ENCODE results near the gene GKN1.

The GKN1 gene

GRCh38 chr2:68934021-68934420 is 40.4 kb upstream of the GKN1 start:
- Histone ChIP-seq H3K79me2 (ENCODE audit: control insufficient read depth, insufficient read depth, low read length) (no peaks in the 10 kb centered on the region), H4K8ac (ENCODE audit: low read depth, low read length) (no peak overlapping the region), H3K4me1 (ENCODE audit: control insufficient read depth, low read depth, low read length) (no peaks in the 10 kb centered on the region), H4K5ac (ENCODE audit: low read length) (no peak overlapping the region), H3K9ac (ENCODE audit: low read length) (no peak overlapping the region), H2BK5ac (ENCODE audit: low read length) (no peak overlapping the region), H3K36me3 (ENCODE audit: control insufficient read depth, insufficient read depth, low read length) (no peaks in the 10 kb centered on the region), H3K79me1 (ENCODE audit: low read length) (no peaks in the 10 kb centered on the region), H3K27me3 (ENCODE audit: insufficient read depth, low read length, poor library complexity) (no peaks in the 10 kb centered on the region), H2AK5ac (ENCODE audit: low read length) (no peak overlapping the region), H3K4me3 (ENCODE audit: low read length) (no peak overlapping the region), H3K56ac (ENCODE audit: low read length) (no peak overlapping the region), H3K27ac (ENCODE audit: low read depth, low read length) (no peak overlapping the region), H3K4ac (ENCODE audit: low read depth, low read length) (no peak overlapping the region), H3K18ac (ENCODE audit: low read length) (no peak overlapping the region), H2BK15ac (replicated peaks; ENCODE audit: low read depth) (no peak overlapping the region), H2BK120ac (ENCODE audit: low read depth, low read length) (no peak overlapping the region), H3K4me2 (ENCODE audit: low read length) (no peak overlapping the region), H3K23ac (ENCODE audit: low read length) (no peak overlapping the region)
- WGBS (ENCODE audit: extremely low coverage, insufficient coverage, low lambda C conversion rate), result no CpG with 5 or more reads among the region's 3 CpGs
- no peak for DNase-seq

- H3K27me3 ChIP-seq (ENCODE audit: insufficient read depth, low read length, poor library complexity), result no peaks in the 10 kb centered on the region
- H3K18ac ChIP-seq (ENCODE audit: low read length), result no peak overlapping the region
- H3K36me3 ChIP-seq (ENCODE audit: control insufficient read depth, insufficient read depth, low read length), result no peaks in the 10 kb centered on the region
- H3K56ac ChIP-seq (ENCODE audit: low read length), result no peak overlapping the region
- H3K4me1 ChIP-seq (ENCODE audit: control insufficient read depth, low read depth, low read length), result no peaks in the 10 kb centered on the region
- H2BK120ac ChIP-seq (ENCODE audit: low read depth, low read length), result no peak overlapping the region
- WGBS (ENCODE audit: extremely low coverage, insufficient coverage, low lambda C conversion rate), result no CpG with 5 or more reads among the region's 5 CpGs
- H3K4me2 ChIP-seq (ENCODE audit: low read length), result no peak overlapping the region
- H3K23ac ChIP-seq (ENCODE audit: low read length), result no peak overlapping the region
- H3K9ac ChIP-seq (ENCODE audit: low read length), result no peak overlapping the region
- DNase-seq, result no peak
- H3K27ac ChIP-seq (ENCODE audit: low read depth, low read length), result no peak overlapping the region
- no peak overlapping the region for H3K4me3 ChIP-seq (ENCODE audit: low read length)
- H3K79me1 ChIP-seq (ENCODE audit: low read length), result no peaks in the 10 kb centered on the region
- H4K5ac ChIP-seq (ENCODE audit: low read length), result no peak overlapping the region
- no peak overlapping the region for H2BK15ac ChIP-seq (replicated peaks; ENCODE audit: low read depth)
- no peaks in the 10 kb centered on the region for H3K79me2 ChIP-seq (ENCODE audit: control insufficient read depth, insufficient read depth, low read length)
- no peak overlapping the region for H2BK5ac ChIP-seq (ENCODE audit: low read length)
- no peak overlapping the region for H4K8ac ChIP-seq (ENCODE audit: low read depth, low read length)
- no peak overlapping the region for H3K4ac ChIP-seq (ENCODE audit: low read depth, low read length)
- H2AK5ac ChIP-seq (ENCODE audit: low read length), result no peak overlapping the region
Measured at GRCh38 chr2:68935471-68935870, 39.0 kb upstream of the GKN1 start.

DNA sequence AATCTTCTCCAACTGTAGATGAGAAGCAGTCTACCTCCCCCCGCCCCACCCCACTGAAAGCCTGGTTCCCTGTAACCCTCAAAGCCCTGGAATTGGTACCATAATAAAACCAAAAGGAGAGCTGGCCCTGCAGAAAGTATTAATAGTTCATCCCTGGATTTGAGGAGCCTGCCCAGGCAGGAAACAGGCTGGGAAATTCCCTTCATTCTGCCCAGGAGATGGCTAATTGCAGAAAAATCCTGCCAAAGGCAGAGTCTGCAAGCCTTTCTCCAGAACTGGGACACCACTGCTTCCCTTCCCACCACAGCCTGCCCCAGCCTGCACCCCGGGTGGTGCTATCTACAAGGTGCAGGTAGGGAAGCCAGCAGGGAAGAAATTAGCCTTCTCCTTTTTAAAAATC is 38.0 kb upstream of the GKN1 start:
- H4K5ac ChIP-seq (ENCODE audit: low read length), result no peak overlapping the region
- no peak overlapping the region for H3K23ac ChIP-seq (ENCODE audit: low read length)
- no peak overlapping the region for H2BK15ac ChIP-seq (replicated peaks; ENCODE audit: low read depth)
- no peaks in the 10 kb centered on the region for H3K4me1 ChIP-seq (ENCODE audit: control insufficient read depth, low read depth, low read length)
- no peak overlapping the region for H3K4me3 ChIP-seq (ENCODE audit: low read length)
- no peak overlapping the region for H3K4me2 ChIP-seq (ENCODE audit: low read length)
- H3K36me3 ChIP-seq (ENCODE audit: control insufficient read depth, insufficient read depth, low read length), result no peaks in the 10 kb centered on the region
- H2BK5ac ChIP-seq (ENCODE audit: low read length), result no peak overlapping the region
- no peak overlapping the region for H3K4ac ChIP-seq (ENCODE audit: low read depth, low read length)
- H3K56ac ChIP-seq (ENCODE audit: low read length), result no peak overlapping the region
- WGBS (ENCODE audit: extremely low coverage, insufficient coverage, low lambda C conversion rate), result no CpG with 5 or more reads among the region's 2 CpGs
- no peak overlapping the region for H2AK5ac ChIP-seq (ENCODE audit: low read length)
- no peaks in the 10 kb centered on the region for H3K79me1 ChIP-seq (ENCODE audit: low read length)
- no peaks in the 10 kb centered on the region for H3K79me2 ChIP-seq (ENCODE audit: control insufficient read depth, insufficient read depth, low read length)
- H3K27ac ChIP-seq (ENCODE audit: low read depth, low read length), result no peak overlapping the region
- no peak overlapping the region for H4K8ac ChIP-seq (ENCODE audit: low read depth, low read length)
- no peak overlapping the region for H3K18ac ChIP-seq (ENCODE audit: low read length)
- H3K9ac ChIP-seq (ENCODE audit: low read length), result no peak overlapping the region
- H2BK120ac ChIP-seq (ENCODE audit: low read depth, low read length), result no peak overlapping the region
- H3K27me3 ChIP-seq (ENCODE audit: insufficient read depth, low read length, poor library complexity), result no peaks in the 10 kb centered on the region
- no peak for DNase-seq

DNA sequence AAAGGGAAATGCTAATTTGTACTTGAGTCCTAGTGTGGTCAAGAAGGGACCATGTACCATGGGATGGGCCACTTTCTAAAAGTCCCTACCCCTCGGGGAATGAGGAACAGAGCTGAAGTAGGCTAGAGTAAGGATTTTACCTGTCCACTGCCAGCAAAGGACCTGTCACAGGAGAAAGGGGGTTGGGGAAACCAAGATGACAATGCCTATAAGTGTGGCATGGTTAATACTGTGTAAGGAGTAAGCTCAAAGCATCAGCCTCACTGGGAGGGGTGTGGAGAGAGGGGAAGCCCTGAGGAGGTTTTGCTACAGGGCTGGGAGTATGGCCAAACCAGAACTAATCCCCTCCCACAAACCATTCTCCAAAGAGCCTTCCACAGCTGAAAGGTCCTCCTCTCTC is 37.5 kb upstream of the GKN1 start:
- no peaks in the 10 kb centered on the region for H3K79me2 ChIP-seq (ENCODE audit: control insufficient read depth, insufficient read depth, low read length)
- no peak overlapping the region for H3K4me3 ChIP-seq (ENCODE audit: low read length)
- no peak overlapping the region for H3K4me2 ChIP-seq (ENCODE audit: low read length)
- H4K5ac ChIP-seq (ENCODE audit: low read length), result no peak overlapping the region
- no peak overlapping the region for H2BK120ac ChIP-seq (ENCODE audit: low read depth, low read length)
- H3K4me1 ChIP-seq (ENCODE audit: control insufficient read depth, low read depth, low read length), result no peaks in the 10 kb centered on the region
- no peak overlapping the region for H3K56ac ChIP-seq (ENCODE audit: low read length)
- WGBS (ENCODE audit: extremely low coverage, insufficient coverage, low lambda C conversion rate), result no CpG with 5 or more reads among the region's 1 CpG
- no peak overlapping the region for H2BK15ac ChIP-seq (replicated peaks; ENCODE audit: low read depth)
- H2AK5ac ChIP-seq (ENCODE audit: low read length), result no peak overlapping the region
- no peak overlapping the region for H3K18ac ChIP-seq (ENCODE audit: low read length)
- no peak overlapping the region for H3K4ac ChIP-seq (ENCODE audit: low read depth, low read length)
- H4K8ac ChIP-seq (ENCODE audit: low read depth, low read length), result no peak overlapping the region
- H3K23ac ChIP-seq (ENCODE audit: low read length), result no peak overlapping the region
- no peaks in the 10 kb centered on the region for H3K79me1 ChIP-seq (ENCODE audit: low read length)
- no peak overlapping the region for H3K9ac ChIP-seq (ENCODE audit: low read length)
- no peaks in the 10 kb centered on the region for H3K36me3 ChIP-seq (ENCODE audit: control insufficient read depth, insufficient read depth, low read length)
- H3K27ac ChIP-seq (ENCODE audit: low read depth, low read length), result no peak overlapping the region
- DNase-seq, result no peak
- H3K27me3 ChIP-seq (ENCODE audit: insufficient read depth, low read length, poor library complexity), result no peaks in the 10 kb centered on the region
- no peak overlapping the region for H2BK5ac ChIP-seq (ENCODE audit: low read length)

DNA sequence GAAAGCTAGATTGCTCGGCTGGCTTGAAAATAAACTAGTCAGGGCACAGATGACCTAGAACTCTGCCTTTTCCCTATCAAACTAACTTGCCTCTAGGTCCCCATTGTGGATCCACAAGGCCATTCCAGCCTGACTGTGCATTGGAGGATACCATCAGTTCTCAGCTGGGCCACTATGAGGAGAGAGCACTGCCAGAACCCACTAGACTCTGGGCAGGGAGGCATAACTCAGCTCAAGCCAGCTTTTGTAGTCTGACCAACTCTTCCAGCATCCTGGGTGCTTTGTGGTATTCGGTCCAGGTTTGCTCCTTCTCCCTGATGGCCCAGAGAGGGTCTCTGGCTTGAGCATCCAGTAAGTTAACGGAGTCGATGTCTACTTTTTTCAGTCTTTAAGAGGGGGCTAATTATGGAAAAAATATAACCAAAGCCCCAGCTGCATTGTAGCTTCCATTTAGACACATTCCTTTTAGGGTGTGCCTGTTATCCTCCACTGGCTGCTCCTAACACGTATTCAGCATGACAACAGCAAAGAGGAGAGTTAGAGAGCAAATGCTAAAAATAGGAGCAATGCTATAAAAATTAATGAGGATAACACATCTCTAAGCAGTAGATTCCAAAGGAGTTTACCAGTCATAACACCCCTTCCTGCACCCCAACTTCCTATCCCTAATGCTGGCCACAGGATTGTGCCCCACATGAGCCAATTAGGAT is 36.9 kb upstream of the GKN1 start:
- H3K56ac ChIP-seq (ENCODE audit: low read length), result no peak overlapping the region
- no peaks in the 10 kb centered on the region for H3K4me1 ChIP-seq (ENCODE audit: control insufficient read depth, low read depth, low read length)
- no peak overlapping the region for H2AK5ac ChIP-seq (ENCODE audit: low read length)
- no peak for DNase-seq
- no peak overlapping the region for H2BK120ac ChIP-seq (ENCODE audit: low read depth, low read length)
- no peak overlapping the region for H3K4ac ChIP-seq (ENCODE audit: low read depth, low read length)
- no peak overlapping the region for H3K4me2 ChIP-seq (ENCODE audit: low read length)
- no peak overlapping the region for H4K8ac ChIP-seq (ENCODE audit: low read depth, low read length)
- no peak overlapping the region for H2BK15ac ChIP-seq (replicated peaks; ENCODE audit: low read depth)
- no peak overlapping the region for H2BK5ac ChIP-seq (ENCODE audit: low read length)
- no peak overlapping the region for H3K23ac ChIP-seq (ENCODE audit: low read length)
- no peaks in the 10 kb centered on the region for H3K79me2 ChIP-seq (ENCODE audit: control insufficient read depth, insufficient read depth, low read length)
- H3K18ac ChIP-seq (ENCODE audit: low read length), result no peak overlapping the region
- no peak overlapping the region for H3K4me3 ChIP-seq (ENCODE audit: low read length)
- H4K5ac ChIP-seq (ENCODE audit: low read length), result no peak overlapping the region
- H3K27me3 ChIP-seq (ENCODE audit: insufficient read depth, low read length, poor library complexity), result no peaks in the 10 kb centered on the region
- no peaks in the 10 kb centered on the region for H3K79me1 ChIP-seq (ENCODE audit: low read length)
- no peaks in the 10 kb centered on the region for H3K36me3 ChIP-seq (ENCODE audit: control insufficient read depth, insufficient read depth, low read length)
- H3K9ac ChIP-seq (ENCODE audit: low read length), result no peak overlapping the region
- WGBS (ENCODE audit: extremely low coverage, insufficient coverage, low lambda C conversion rate), result no CpG with 5 or more reads among the region's 5 CpGs
- no peak overlapping the region for H3K27ac ChIP-seq (ENCODE audit: low read depth, low read length)

DNA sequence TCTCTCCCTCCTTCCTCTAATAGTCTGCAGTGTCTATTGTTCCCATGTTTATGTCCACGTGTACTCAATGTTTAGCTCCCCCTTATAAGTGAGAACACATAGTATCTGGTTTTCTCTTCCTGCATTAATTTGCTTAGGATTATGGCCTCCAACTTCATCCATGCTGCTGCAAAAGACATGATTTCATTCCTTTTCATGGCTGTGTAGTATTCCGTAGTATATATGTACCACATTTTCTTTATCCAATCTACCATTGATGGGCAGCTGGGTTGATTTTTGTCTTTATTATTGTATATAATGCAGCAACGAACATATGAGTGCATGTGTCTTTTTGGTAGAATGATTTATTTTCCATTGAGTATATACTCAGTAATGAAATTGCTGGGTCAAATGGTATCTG is 35.5 kb upstream of the GKN1 start:
- Histone ChIP-seq H3K9ac (ENCODE audit: low read length) (no peak overlapping the region), H3K79me2 (ENCODE audit: control insufficient read depth, insufficient read depth, low read length) (no peaks in the 10 kb centered on the region), H2AK5ac (ENCODE audit: low read length) (no peak overlapping the region), H3K18ac (ENCODE audit: low read length) (no peak overlapping the region), H3K56ac (ENCODE audit: low read length) (no peak overlapping the region), H4K5ac (ENCODE audit: low read length) (no peak overlapping the region), H2BK5ac (ENCODE audit: low read length) (no peak overlapping the region), H4K8ac (ENCODE audit: low read depth, low read length) (no peak overlapping the region), H2BK15ac (replicated peaks; ENCODE audit: low read depth) (no peak overlapping the region), H3K79me1 (ENCODE audit: low read length) (no peaks in the 10 kb centered on the region), H3K4me3 (ENCODE audit: low read length) (no peak overlapping the region), H3K23ac (ENCODE audit: low read length) (no peak overlapping the region), H3K27ac (ENCODE audit: low read depth, low read length) (no peak overlapping the region), H2BK120ac (ENCODE audit: low read depth, low read length) (no peak overlapping the region), H3K27me3 (ENCODE audit: insufficient read depth, low read length, poor library complexity) (no peaks in the 10 kb centered on the region), H3K4me2 (ENCODE audit: low read length) (no peak overlapping the region), H3K4ac (ENCODE audit: low read depth, low read length) (no peak overlapping the region), H3K4me1 (ENCODE audit: control insufficient read depth, low read depth, low read length) (no peaks in the 10 kb centered on the region), H3K36me3 (ENCODE audit: control insufficient read depth, insufficient read depth, low read length) (no peaks in the 10 kb centered on the region)
- no CpG with 5 or more reads among the region's 3 CpGs for WGBS (ENCODE audit: extremely low coverage, insufficient coverage, low lambda C conversion rate)
- DNase-seq, result no peak

Data from mesendoderm (in vitro differentiated cells).